OCI-LY3 (cell line): ENCODE measurements around the gene AMPD2.

Experiments
- H2AFZ ChIP-seq: fragments of 200-600, 300-600 bp; shearing (Covaris generic); 2 replicates; pipeline ENCODE4 v1.6.0; 2014; ENCODE audit warnings: antibody characterized with exemption, low read depth, low read length
- H3K27ac ChIP-seq: fragments of 200-600, 300-600 bp; sonication (generic); 2 replicates; pipeline ENCODE4 v1.5.1; 2014; ENCODE audit warnings: mild to moderate bottlenecking, low read length, moderate library complexity, mixed read lengths
- H3K27me3 ChIP-seq: fragments of 200-600, 300-600 bp; sonication (generic); 2 replicates; pipeline ENCODE4 v1.6.1; 2014; ENCODE audit warnings: low read depth, low read length, mixed read lengths
- H3K36me3 ChIP-seq: fragments of 200-600, 300-600 bp; sonication (generic); replicated peaks from 2 replicates; pipeline ENCODE3; 2014; ENCODE audit warnings: low read depth, low read length, mixed read lengths
- H3K4me1 ChIP-seq: fragments of 300-600, 200-600 bp; sonication (generic); 2 replicates; pipeline ENCODE4 v1.6.1; 2014; ENCODE audit warnings: low read length, mixed read lengths
- H3K4me2 ChIP-seq: fragments of 200-600, 300-600 bp; sonication (generic); 2 replicates; pipeline ENCODE4 v1.6.1; 2014; ENCODE audit warnings: low read length, mixed read lengths
- H3K4me3 ChIP-seq: fragments of 300-600, 200-600 bp; sonication (generic); 2 replicates; pipeline ENCODE4 v1.5.1; 2014; ENCODE audit warnings: antibody characterized with exemption, mild to moderate bottlenecking, low read length, moderate library complexity
- H3K79me2 ChIP-seq: fragments of 300-600, 200-600 bp; shearing (Covaris generic); 2 replicates; pipeline ENCODE4 v1.6.1; 2014; ENCODE audit warnings: mild to moderate bottlenecking, low read length, mixed read lengths
- H3K9ac ChIP-seq: fragments of 300-600, 200-600 bp; shearing (Covaris generic); 2 replicates; pipeline ENCODE4 v1.6.0; 2014; ENCODE audit warnings: mild to moderate bottlenecking, low read length, moderate library complexity
- H3K9me3 ChIP-seq: fragments of 200-600, 300-600 bp; shearing (Covaris generic); 2 replicates; pipeline ENCODE4 v1.6.1; 2014; ENCODE audit warnings: low read length, mixed read lengths; ENCODE audit not compliant: insufficient read depth
- H4K20me1 ChIP-seq: fragments of 200-600, 300-600 bp; sonication (generic); 2 replicates; pipeline ENCODE4 v1.6.1; 2016; ENCODE audit warnings: low read length, mixed read lengths; ENCODE audit not compliant: insufficient read depth
- CTCF ChIP-seq: fragments of 200-600, 300-600 bp; sonication (generic); IDR thresholded peaks from 2 replicates; pipeline ENCODE4 v1.5.1; 2014; ENCODE audit warnings: antibody characterized with exemption, low read length, low read depth
- EZH2phosphoT487 ChIP-seq: fragments of 200-600 bp; shearing (Covaris generic); IDR thresholded peaks from 2 replicates; pipeline ENCODE4 v1.6.1; 2018; ENCODE audit warnings: antibody characterized with exemption, mixed run types, low read depth

AMPD2 gene

GRCh38 chr1:109610609-109611307 lies 8.9 kb upstream of the AMPD2 start:
- H3K4me2 ChIP-seq = no peak overlapping the region

DNA sequence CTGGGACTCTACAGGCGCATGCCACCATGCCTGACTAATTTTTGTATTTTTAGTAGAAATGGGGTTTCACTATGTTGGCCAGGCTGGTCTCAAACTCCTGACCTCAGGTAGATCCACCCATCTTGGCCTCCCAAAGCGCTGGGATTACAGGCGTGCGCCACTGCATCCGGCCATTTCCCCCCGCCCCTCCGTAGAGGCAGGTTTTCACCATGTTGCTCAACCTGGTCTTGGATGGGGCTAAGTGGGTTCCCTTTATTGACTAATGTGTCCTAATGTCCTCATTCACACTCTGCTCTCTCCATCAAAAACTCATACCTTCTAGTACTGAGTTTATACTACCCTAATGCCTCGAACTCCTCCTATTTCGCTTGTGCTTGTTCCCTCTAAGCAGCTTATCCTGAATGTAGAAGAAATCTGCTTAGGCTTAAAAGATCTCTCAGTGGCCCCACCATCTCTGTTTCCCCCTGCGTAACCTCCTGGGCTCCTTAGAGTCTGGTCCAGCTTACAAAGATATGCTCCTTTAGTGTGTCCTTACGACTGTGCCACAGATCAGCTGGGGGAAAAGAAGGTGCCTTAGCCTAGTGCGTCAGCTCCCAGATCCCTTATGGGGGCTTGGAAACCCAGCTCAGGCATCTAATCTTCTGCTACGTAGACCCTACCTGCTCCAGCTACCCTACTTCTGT lies 8.2 kb upstream of the AMPD2 start:
- no peak overlapping the region for H3K4me3 ChIP-seq
- H3K27me3 ChIP-seq = no peaks in the 10 kb centered on the region
- H3K36me3 ChIP-seq = no peaks in the 10 kb centered on the region
- TF ChIP-seq CTCF = no peak
- no peak for TF ChIP-seq EZH2phosphoT487
- no peak overlapping the region for H3K4me2 ChIP-seq
- H2AFZ ChIP-seq = no peak overlapping the region
- peaks cover 9% of the 10 kb centered on the region for H3K4me1 ChIP-seq
- H3K79me2 ChIP-seq = no peaks in the 10 kb centered on the region
- H3K27ac ChIP-seq = no peak overlapping the region
- H3K9ac ChIP-seq = no peak overlapping the region
- no peaks in the 10 kb centered on the region for H4K20me1 ChIP-seq
- H3K9me3 ChIP-seq = no peaks in the 10 kb centered on the region

More at GRCh38 chr1:109610609-109611307, 8.9 kb upstream of the AMPD2 start:
- no peaks in the 10 kb centered on the region for H3K36me3 ChIP-seq
- no peak overlapping the region for H3K9ac ChIP-seq
- H3K27me3 ChIP-seq = no peaks in the 10 kb centered on the region
- no peaks in the 10 kb centered on the region for H3K79me2 ChIP-seq
- H3K4me3 ChIP-seq = no peak overlapping the region
- no peaks in the 10 kb centered on the region for H4K20me1 ChIP-seq
- peaks cover 3% of the 10 kb centered on the region for H3K4me1 ChIP-seq
- H3K27ac ChIP-seq = no peak overlapping the region
- TF ChIP-seq CTCF (no peak), EZH2phosphoT487 (no peak)
- no peaks in the 10 kb centered on the region for H3K9me3 ChIP-seq
- H2AFZ ChIP-seq = no peak overlapping the region

DNA sequence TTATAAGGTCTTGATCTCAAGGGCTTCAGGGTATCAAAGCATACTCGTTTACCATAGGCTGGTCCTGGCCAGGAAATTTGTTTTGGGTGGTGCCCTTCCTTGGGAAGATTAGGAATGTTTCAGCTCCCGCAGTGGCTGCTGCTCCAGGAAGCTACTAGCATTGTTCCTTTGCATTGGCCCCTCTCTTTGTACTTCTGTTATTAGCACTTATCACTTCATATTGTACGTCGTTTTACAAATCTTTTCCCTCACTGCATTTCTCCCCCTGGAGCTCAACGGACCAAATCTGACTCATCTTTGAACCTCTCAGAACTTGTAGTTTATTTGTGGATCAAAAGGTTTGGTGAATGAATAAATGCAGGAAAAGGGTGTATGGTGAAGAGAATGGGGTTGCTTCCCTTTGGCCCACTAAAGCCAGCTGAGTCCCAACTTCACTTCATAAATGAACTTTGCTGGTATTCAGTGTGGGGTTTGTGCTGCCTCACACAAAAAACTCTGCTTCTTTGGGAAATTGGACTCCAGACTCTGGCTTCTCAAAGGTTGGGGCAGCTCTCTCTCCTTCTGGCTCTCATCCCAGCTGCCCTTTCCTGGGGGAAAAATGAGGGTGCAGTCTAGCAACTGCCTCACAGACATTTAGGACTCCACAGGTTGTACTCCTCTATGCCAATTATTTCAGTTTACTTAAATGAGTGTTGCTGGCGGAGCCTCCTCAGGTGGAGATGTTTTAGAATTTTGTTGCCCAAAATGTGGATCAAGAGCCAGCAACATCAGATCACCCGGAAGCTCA lies 6.1 kb upstream of the AMPD2 start:
- Histone ChIP-seq H3K36me3 (no peaks in the 10 kb centered on the region), H3K4me1 (peaks cover 10% of the 10 kb centered on the region), H3K27me3 (no peaks in the 10 kb centered on the region), H3K4me2 (no peak overlapping the region), H3K4me3 (no peak overlapping the region), H4K20me1 (no peaks in the 10 kb centered on the region), H2AFZ (no peak overlapping the region), H3K9me3 (no peaks in the 10 kb centered on the region), H3K27ac (no peak overlapping the region), H3K79me2 (no peaks in the 10 kb centered on the region), H3K9ac (no peak overlapping the region)
- TF ChIP-seq EZH2phosphoT487 = no peak
- TF ChIP-seq CTCF = no peak

DNA sequence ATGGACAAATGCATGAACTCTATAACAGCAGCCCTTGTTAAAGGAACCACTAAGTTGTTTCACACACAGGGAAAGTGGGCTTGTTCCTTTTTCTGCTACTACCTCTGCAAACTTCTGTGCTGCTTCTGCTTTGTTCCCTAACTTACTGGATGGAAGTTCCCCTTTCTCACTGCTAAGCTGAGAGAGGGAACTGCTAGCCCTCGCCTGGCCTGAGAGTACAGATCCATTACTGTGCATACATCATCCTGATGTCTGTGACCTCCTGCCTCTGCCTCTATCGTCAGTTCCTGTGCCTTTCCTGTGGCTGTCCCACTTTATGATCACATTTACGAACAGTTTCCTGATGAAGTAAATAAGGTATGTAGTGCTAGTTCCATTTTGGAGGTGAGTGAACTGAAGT lies 3.8 kb upstream of the AMPD2 start:
- Histone ChIP-seq H3K36me3 (no peaks in the 10 kb centered on the region), H3K9ac (no peak overlapping the region), H2AFZ (no peak overlapping the region), H3K27ac (no peak overlapping the region), H3K4me3 (no peak overlapping the region), H3K9me3 (no peaks in the 10 kb centered on the region), H4K20me1 (no peaks in the 10 kb centered on the region), H3K4me2 (peak overlapping the region; percentile 37), H3K79me2 (peaks cover 13% of the 10 kb centered on the region), H3K4me1 (peaks cover 17% of the 10 kb centered on the region), H3K27me3 (no peaks in the 10 kb centered on the region)
- TF ChIP-seq EZH2phosphoT487 (no peak), CTCF (no peak)
